HepG2 (cell line): ENCODE results near the gene PCBP4. TPM values are rescaled to one million over a fixed set of nuclear protein-coding genes. Genes with fewer than 3 reads are reported as not detected.

Experiments used
- ARNT2 ChIP-seq: sonication (generic); formaldehyde crosslinking; IDR thresholded peaks from 2 replicates; pipeline ENCODE4 v1.8.0; 2022; ENCODE audit warnings: mild to moderate bottlenecking, low read depth, missing genetic modification reagents, moderate library complexity
- HDAC6 ChIP-seq: fragments of 200-600 bp; sonication (generic); IDR thresholded peaks from 2 replicates; pipeline ENCODE4 v1.7.0; 2017; ENCODE audit warnings: mild to moderate bottlenecking, antibody characterized with exemption, low read length, low read depth
- NBN ChIP-seq: fragments of 450-650 bp; conservative IDR thresholded peaks from 2 replicates; pipeline ENCODE4 v1.6.1; 2017
- NR3C1 ChIP-seq: sonication (generic); formaldehyde crosslinking; IDR thresholded peaks from 2 replicates; pipeline ENCODE4 v1.4.0; 2020; ENCODE audit warnings: missing genetic modification reagents
- NRL ChIP-seq: sonication (generic); formaldehyde crosslinking; IDR thresholded peaks from 2 replicates; pipeline ENCODE4 v1.5.0; 2020; ENCODE audit warnings: missing genetic modification reagents, mild to moderate bottlenecking, moderate library complexity, borderline replicate concordance
- PLRG1 ChIP-seq: fragments of 450-650 bp; conservative IDR thresholded peaks from 2 replicates; pipeline ENCODE4 v1.6.1; 2016
- SRSF4 ChIP-seq: fragments of 200-400 bp; formaldehyde crosslinking; IDR thresholded peaks from one replicate; pipeline ENCODE4 v1.6.1; 2018; ENCODE audit warnings: mild to moderate bottlenecking, low read depth, low read length, moderate library complexity; ENCODE audit not compliant: poor library complexity, severe bottlenecking
- TCF12 ChIP-seq, 2 experiments: fragments of 450-650 bp in 1 of 2; sonication (generic) in 1 of 2; formaldehyde crosslinking in 1 of 2; IDR thresholded peaks; 2 replicates each; pipeline versions ENCODE4 v1.6.1 to v1.8.0; 2017 to 2022; ENCODE audit warnings: antibody characterized with exemption in 1 of 2, mild to moderate bottlenecking in 1 of 2, missing genetic modification reagents in 1 of 2, moderate library complexity in 1 of 2
- TOE1 ChIP-seq: sonication (generic); formaldehyde crosslinking; IDR thresholded peaks from 2 replicates; pipeline ENCODE4 v1.4.0; 2020; ENCODE audit warnings: mild to moderate bottlenecking, missing genetic modification reagents
- TSC22D2 ChIP-seq: sonication (generic); formaldehyde crosslinking; IDR thresholded peaks from 2 replicates; pipeline ENCODE4 v1.5.1; 2020; ENCODE audit warnings: missing genetic modification reagents, mild to moderate bottlenecking, borderline replicate concordance
- YEATS4 ChIP-seq: sonication (generic); formaldehyde crosslinking; IDR thresholded peaks from 2 replicates; pipeline ENCODE4 v1.4.0; 2020; ENCODE audit warnings: missing genetic modification reagents, borderline replicate concordance
- YY1 ChIP-seq: IDR thresholded peaks from 2 replicates; pipeline ENCODE4 v1.6.1; 2011; ENCODE audit warnings: low read length, low read depth, moderate library complexity, mild to moderate bottlenecking; ENCODE audit not compliant: insufficient read depth, insufficient replicate concordance
- ZFP36L1 ChIP-seq: sonication (generic); formaldehyde crosslinking; IDR thresholded peaks from 2 replicates; pipeline ENCODE4 v1.8.0; 2022; ENCODE audit warnings: mild to moderate bottlenecking, missing genetic modification reagents, moderate library complexity
- ZNF253 ChIP-seq: sonication (generic); formaldehyde crosslinking; IDR thresholded peaks from 2 replicates; pipeline ENCODE4 v1.8.0; 2022; ENCODE audit warnings: mild to moderate bottlenecking, missing genetic modification reagents, borderline replicate concordance
- ZNF331 ChIP-seq: sonication (generic); formaldehyde crosslinking; IDR thresholded peaks from 2 replicates; pipeline ENCODE4 v1.4.0; 2020; ENCODE audit warnings: missing genetic modification reagents
- ZNF431 ChIP-seq: sonication (generic); formaldehyde crosslinking; IDR thresholded peaks from 2 replicates; pipeline ENCODE4 v1.9.0; 2022; ENCODE audit warnings: missing genetic modification reagents, low read depth, mild to moderate bottlenecking, borderline replicate concordance
- ZNF709 ChIP-seq: sonication (generic); formaldehyde crosslinking; IDR thresholded peaks from 2 replicates; pipeline ENCODE4 v1.5.0; 2020; ENCODE audit warnings: mild to moderate bottlenecking, missing genetic modification reagents
- ZSCAN25 ChIP-seq: sonication (generic); formaldehyde crosslinking; IDR thresholded peaks from 2 replicates; pipeline ENCODE4 v1.8.0; 2022; ENCODE audit warnings: mild to moderate bottlenecking, missing genetic modification reagents
- polyA plus RNA-seq, 8 experiments: library from polyadenylated mRNA; depleted of rRNA in 3 of 8; stranded (reverse) in 7 of 8; unstranded in 1 of 8; fragments of >200 nt; fragmentation: Illumina TruSeq in 4 of 8; extraction: Trizol in 4 of 8; gene quantifications; 2 replicates each; pipeline versions ENCODE4 v1.2.1 to v1.2.3, GENCODE V29; 2011 to 2016; ENCODE audit warnings: low read depth in 4 of 8, missing spikeins in 1 of 8, mixed read lengths in 1 of 8; ENCODE audit not compliant: insufficient read depth in 1 of 8
- total RNA-seq, 5 experiments: library from RNA; depleted of rRNA; stranded (reverse); fragments of >200 nt; fragmentation: Illumina TruSeq; extraction: Trizol; gene quantifications; 2 replicates each; pipeline ENCODE4 v1.2.3, GENCODE V29; 2016; ENCODE audit warnings: low read depth in 1 of 5
- TF ChIP-seq, protein P1 (sequence below), 2 experiments: fragments of 450-650 bp in 1 of 2; sonication (generic) in 1 of 2; formaldehyde crosslinking; IDR thresholded peaks; 2 replicates each; pipeline versions ENCODE4 v1.5.0 to v1.8.0; 2020 to 2022; ENCODE audit warnings: mild to moderate bottlenecking in 1 of 2, missing genetic modification reagents in 1 of 2
- TF ChIP-seq, protein P2 (sequence below): sonication (generic); formaldehyde crosslinking; conservative IDR thresholded peaks from 2 replicates; pipeline ENCODE4 v1.4.0; 2020; ENCODE audit warnings: missing genetic modification reagents
- TF ChIP-seq, protein P3 (sequence below): sonication (generic); formaldehyde crosslinking; conservative IDR thresholded peaks from 2 replicates; pipeline ENCODE4 v1.4.0; 2020; ENCODE audit warnings: missing genetic modification reagents
- TF ChIP-seq, protein P4 (sequence below): IDR thresholded peaks from 2 replicates; pipeline ENCODE4 v1.6.1; 2012; ENCODE audit warnings: inconsistent platforms
- TF ChIP-seq, protein P5 (sequence below): sonication (generic); formaldehyde crosslinking; conservative IDR thresholded peaks from 2 replicates; pipeline ENCODE4 v1.8.0; 2022; ENCODE audit warnings: low read depth, missing genetic modification reagents

PCBP4 gene
- total and polyA plus RNA-seq, 2 of the 13 experiments (the other 11 are each of a cell fraction or from before 2014, with no cell fraction given): 36.8 to 51.3 TPM

DNA sequence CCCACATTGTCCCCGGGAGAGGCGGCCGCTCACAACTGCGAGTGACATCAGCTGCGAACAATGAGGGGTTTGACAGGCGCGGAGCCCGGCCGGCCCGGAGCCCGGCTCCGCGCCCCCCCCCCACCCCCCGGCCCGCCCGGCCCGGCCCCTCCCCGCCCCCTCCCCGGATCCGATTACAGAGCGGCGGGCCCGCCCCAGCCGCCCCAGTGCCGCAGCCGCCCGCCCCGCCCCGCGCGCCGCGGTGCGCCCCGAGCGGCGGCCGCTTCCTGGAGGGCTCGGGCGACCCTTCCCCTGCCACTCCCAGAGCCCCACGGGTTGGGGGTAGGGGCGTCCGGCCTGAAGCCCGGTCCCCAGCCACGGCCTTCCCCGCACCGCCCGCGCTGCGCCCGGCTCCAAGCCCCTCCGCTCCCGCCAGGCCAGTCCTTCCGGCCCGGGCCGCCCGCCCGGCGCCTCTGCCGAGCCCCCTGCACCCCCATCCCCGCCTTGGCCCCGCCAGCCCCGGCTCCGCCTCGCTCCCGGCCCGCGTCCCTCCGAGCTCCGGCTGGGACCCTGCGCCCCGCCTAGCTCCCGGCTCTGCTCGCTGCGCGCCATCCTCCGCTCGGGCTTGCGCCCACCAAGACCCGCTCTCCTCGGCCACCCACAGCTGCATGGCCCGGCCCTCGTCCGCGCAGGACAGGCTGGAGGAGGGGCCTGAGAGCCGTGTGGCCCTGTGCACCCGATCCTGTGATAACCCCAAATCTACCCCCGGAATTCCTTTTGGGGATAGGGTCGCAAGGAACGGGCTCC, at the start of gene PCBP4 (continued):
- TF ChIP-seq, protein P1, sequence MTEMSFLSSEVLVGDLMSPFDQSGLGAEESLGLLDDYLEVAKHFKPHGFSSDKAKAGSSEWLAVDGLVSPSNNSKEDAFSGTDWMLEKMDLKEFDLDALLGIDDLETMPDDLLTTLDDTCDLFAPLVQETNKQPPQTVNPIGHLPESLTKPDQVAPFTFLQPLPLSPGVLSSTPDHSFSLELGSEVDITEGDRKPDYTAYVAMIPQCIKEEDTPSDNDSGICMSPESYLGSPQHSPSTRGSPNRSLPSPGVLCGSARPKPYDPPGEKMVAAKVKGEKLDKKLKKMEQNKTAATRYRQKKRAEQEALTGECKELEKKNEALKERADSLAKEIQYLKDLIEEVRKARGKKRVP (CRISPR knock-in tag; IDR thresholded peaks at IDR 0.05): no peak
- no peak for TF ChIP-seq TSC22D2 (CRISPR knock-in tag)
- no peak for TF ChIP-seq ZNF253 (CRISPR knock-in tag)
- TF ChIP-seq, protein P2, sequence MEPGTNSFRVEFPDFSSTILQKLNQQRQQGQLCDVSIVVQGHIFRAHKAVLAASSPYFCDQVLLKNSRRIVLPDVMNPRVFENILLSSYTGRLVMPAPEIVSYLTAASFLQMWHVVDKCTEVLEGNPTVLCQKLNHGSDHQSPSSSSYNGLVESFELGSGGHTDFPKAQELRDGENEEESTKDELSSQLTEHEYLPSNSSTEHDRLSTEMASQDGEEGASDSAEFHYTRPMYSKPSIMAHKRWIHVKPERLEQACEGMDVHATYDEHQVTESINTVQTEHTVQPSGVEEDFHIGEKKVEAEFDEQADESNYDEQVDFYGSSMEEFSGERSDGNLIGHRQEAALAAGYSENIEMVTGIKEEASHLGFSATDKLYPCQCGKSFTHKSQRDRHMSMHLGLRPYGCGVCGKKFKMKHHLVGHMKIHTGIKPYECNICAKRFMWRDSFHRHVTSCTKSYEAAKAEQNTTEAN (CRISPR knock-in tag): no peak
- TF ChIP-seq NR3C1: no peak
- TF ChIP-seq NRL (CRISPR knock-in tag): no peak
- TF ChIP-seq TCF12 (IDR thresholded peaks at IDR 0.05): no peak
- TF ChIP-seq TCF12 (CRISPR knock-in tag; IDR thresholded peaks at IDR 0.05): 0 out of 2 replicates have a peak, but pooled peaks have one; percentile 24
- TF ChIP-seq, protein P3, sequence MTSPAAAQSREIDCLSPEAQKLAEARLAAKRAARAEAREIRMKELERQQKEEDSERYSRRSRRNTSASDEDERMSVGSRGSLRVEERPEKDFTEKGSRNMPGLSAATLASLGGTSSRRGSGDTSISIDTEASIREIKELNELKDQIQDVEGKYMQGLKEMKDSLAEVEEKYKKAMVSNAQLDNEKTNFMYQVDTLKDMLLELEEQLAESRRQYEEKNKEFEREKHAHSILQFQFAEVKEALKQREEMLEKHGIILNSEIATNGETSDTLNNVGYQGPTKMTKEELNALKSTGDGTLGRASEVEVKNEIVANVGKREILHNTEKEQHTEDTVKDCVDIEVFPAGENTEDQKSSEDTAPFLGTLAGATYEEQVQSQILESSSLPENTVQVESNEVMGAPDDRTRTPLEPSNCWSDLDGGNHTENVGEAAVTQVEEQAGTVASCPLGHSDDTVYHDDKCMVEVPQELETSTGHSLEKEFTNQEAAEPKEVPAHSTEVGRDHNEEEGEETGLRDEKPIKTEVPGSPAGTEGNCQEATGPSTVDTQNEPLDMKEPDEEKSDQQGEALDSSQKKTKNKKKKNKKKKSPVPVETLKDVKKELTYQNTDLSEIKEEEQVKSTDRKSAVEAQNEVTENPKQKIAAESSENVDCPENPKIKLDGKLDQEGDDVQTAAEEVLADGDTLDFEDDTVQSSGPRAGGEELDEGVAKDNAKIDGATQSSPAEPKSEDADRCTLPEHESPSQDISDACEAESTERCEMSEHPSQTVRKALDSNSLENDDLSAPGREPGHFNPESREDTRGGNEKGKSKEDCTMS (CRISPR knock-in tag): no peak
- TF ChIP-seq ZNF709 (CRISPR knock-in tag): 0 out of 2 replicates have a peak, but pooled peaks have one; percentile 4
- 0 out of 2 replicates have a peak, but pooled peaks have one; percentile 11 for TF ChIP-seq ZNF431
- TF ChIP-seq NBN: no peak
- no peak for TF ChIP-seq SRSF4
- no peak for TF ChIP-seq PLRG1
- TF ChIP-seq YEATS4 (CRISPR knock-in tag): 0 out of 2 replicates have a peak, but pooled peaks have one; percentile 26
- TF ChIP-seq ZNF331 (CRISPR knock-in tag): no peak
- TF ChIP-seq TOE1 (CRISPR knock-in tag): no peak
- no peak for TF ChIP-seq ZSCAN25 (CRISPR knock-in tag)
- TF ChIP-seq YY1: no peak
- no peak for TF ChIP-seq ZFP36L1 (CRISPR knock-in tag)
- TF ChIP-seq, protein P4, sequence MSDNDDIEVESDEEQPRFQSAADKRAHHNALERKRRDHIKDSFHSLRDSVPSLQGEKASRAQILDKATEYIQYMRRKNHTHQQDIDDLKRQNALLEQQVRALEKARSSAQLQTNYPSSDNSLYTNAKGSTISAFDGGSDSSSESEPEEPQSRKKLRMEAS: peak; percentile 40; the same call in 1 of the 2 replicates
- TF ChIP-seq ARNT2 (CRISPR knock-in tag): peak; percentile 43; the same call in 1 of the 2 replicates
- TF ChIP-seq HDAC6: no peak
- TF ChIP-seq, protein P5, sequence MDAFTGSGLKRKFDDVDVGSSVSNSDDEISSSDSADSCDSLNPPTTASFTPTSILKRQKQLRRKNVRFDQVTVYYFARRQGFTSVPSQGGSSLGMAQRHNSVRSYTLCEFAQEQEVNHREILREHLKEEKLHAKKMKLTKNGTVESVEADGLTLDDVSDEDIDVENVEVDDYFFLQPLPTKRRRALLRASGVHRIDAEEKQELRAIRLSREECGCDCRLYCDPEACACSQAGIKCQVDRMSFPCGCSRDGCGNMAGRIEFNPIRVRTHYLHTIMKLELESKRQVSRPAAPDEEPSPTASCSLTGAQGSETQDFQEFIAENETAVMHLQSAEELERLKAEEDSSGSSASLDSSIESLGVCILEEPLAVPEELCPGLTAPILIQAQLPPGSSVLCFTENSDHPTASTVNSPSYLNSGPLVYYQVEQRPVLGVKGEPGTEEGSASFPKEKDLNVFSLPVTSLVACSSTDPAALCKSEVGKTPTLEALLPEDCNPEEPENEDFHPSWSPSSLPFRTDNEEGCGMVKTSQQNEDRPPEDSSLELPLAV (CRISPR knock-in tag): no peak
